Hepatocyte (in vitro differentiated cells): ENCODE results near the gene ASTN2. TPM values are rescaled to one million over a fixed set of nuclear protein-coding genes. Genes with fewer than 3 reads are reported as not detected.

Experiments used
- DNase-seq: peaks from one replicate; pipeline ENCODE4 v3.0.0-alpha.2; 2016; ENCODE audit warnings: low spot score
- H2AFZ ChIP-seq: fragments of 200-600 bp; sonication (generic); 2 replicates; pipeline ENCODE4 v1.6.0; 2016; ENCODE audit warnings: antibody characterized with exemption, mild to moderate bottlenecking
- H3K27ac ChIP-seq: fragments of 200-600 bp; sonication (generic); 2 replicates; pipeline ENCODE4 v1.5.1; 2016; ENCODE audit warnings: mild to moderate bottlenecking
- H3K27me3 ChIP-seq: fragments of 200-600 bp; sonication (generic); 2 replicates; pipeline ENCODE4 v1.6.1; 2016
- H3K36me3 ChIP-seq: fragments of 200-600 bp; sonication (generic); replicated peaks from 2 replicates; pipeline ENCODE4 v1.5.1; 2016; ENCODE audit warnings: low read depth; ENCODE audit not compliant: insufficient read depth
- H3K4me1 ChIP-seq: fragments of 200-600 bp; sonication (generic); 2 replicates; pipeline ENCODE4 v1.5.1; 2016; ENCODE audit warnings: mild to moderate bottlenecking, moderate library complexity; ENCODE audit not compliant: insufficient read depth
- H3K4me2 ChIP-seq: fragments of 200-600 bp; sonication (generic); 2 replicates; pipeline ENCODE4 v1.6.0; 2016
- H3K4me3 ChIP-seq: fragments of 200-600 bp; sonication (generic); 2 replicates; pipeline ENCODE4 v1.5.1; 2016; ENCODE audit warnings: mild to moderate bottlenecking
- H3K79me2 ChIP-seq: fragments of 200-600 bp; sonication (generic); 2 replicates; pipeline ENCODE4 v1.6.0; 2017; ENCODE audit warnings: mild to moderate bottlenecking
- H3K9me2 ChIP-seq: fragments of 200-600 bp; sonication (generic); replicated peaks from 2 replicates; pipeline ENCODE4 v1.6.0; 2017; ENCODE audit warnings: mild to moderate bottlenecking; ENCODE audit not compliant: insufficient read depth
- H3K9me3 ChIP-seq: fragments of 200-600 bp; sonication (generic); 2 replicates; pipeline ENCODE4 v1.5.1; 2016; ENCODE audit warnings: low read depth, mild to moderate bottlenecking
- H4K20me1 ChIP-seq: fragments of 200-600 bp; sonication (generic); 2 replicates; pipeline ENCODE4 v1.6.0; 2016; ENCODE audit warnings: mild to moderate bottlenecking; ENCODE audit not compliant: insufficient read depth, poor library complexity, severe bottlenecking
- CTCF ChIP-seq: fragments of 200-600 bp; sonication (generic); IDR thresholded peaks from 2 replicates; pipeline ENCODE4 v1.5.1; 2016; ENCODE audit warnings: antibody characterized with exemption, mild to moderate bottlenecking; ENCODE audit not compliant: poor library complexity
- EZH2 ChIP-seq: fragments of 200-600 bp; sonication (generic); IDR thresholded peaks from 2 replicates; pipeline ENCODE4 v1.6.1; 2016; ENCODE audit warnings: antibody characterized with exemption, mild to moderate bottlenecking, borderline replicate concordance
- EZH2phosphoT487 ChIP-seq: fragments of 200-600 bp; sonication (generic); IDR thresholded peaks from one replicate; pipeline ENCODE4 v1.6.1; 2018; ENCODE audit warnings: antibody characterized with exemption, mild to moderate bottlenecking, low read depth, moderate library complexity; ENCODE audit not compliant: unreplicated experiment, severe bottlenecking
- WGBS: methylation state at CpG from one replicate; pipeline ENCODE4 v1.1.6; 2016; ENCODE audit warnings: low lambda C conversion rate; ENCODE audit errors: missing lambda C conversion rate; 5-methylcytosine and 5-hydroxymethylcytosine counted together
- polyA plus RNA-seq: library from polyadenylated mRNA; unstranded; fragments of >200 nt; fragmentation: Nextera tagmentation; extraction: Ambion mirVana; gene quantifications from 2 replicates; pipeline ENCODE4 v1.2.1, GENCODE V29; 2016
- total RNA-seq: library from RNA; depleted of rRNA; stranded (reverse); fragments of >200 nt; gene quantifications from 2 replicates; pipeline ENCODE4 v1.2.3, GENCODE V29; 2014

The ASTN2 gene
- total and polyA plus RNA-seq, 2 experiments from 2014 or later: 6.4 to 8.4 TPM

GRCh38 chr9:116594547-116594946, 820.3 kb downstream of the ASTN2 start:
- H3K27ac ChIP-seq: no peak overlapping the region

GRCh38 chr9:116592970-116593369, 821.9 kb downstream of the ASTN2 start:
- H4K20me1 ChIP-seq: no peaks in the 10 kb centered on the region
- WGBS: 93% methylated on average over 3 of the region's 3 CpGs
- peaks cover 7% of the 10 kb centered on the region for H3K9me3 ChIP-seq
- H3K9me2 ChIP-seq: no peaks in the 10 kb centered on the region
- H3K4me3 ChIP-seq: no peak overlapping the region
- H3K4me2 ChIP-seq: no peak overlapping the region
- no peaks in the 10 kb centered on the region for H3K27me3 ChIP-seq
- no peak for TF ChIP-seq CTCF
- TF ChIP-seq EZH2: no peak
- TF ChIP-seq EZH2phosphoT487: no peak
- H3K27ac ChIP-seq: no peak overlapping the region
- no peaks in the 10 kb centered on the region for H3K36me3 ChIP-seq
- no peaks in the 10 kb centered on the region for H3K4me1 ChIP-seq
- no peak overlapping the region for H2AFZ ChIP-seq
- no peaks in the 10 kb centered on the region for H3K79me2 ChIP-seq
- DNase-seq: no peak

More at GRCh38 chr9:116594547-116594946, 820.3 kb downstream of the ASTN2 start:
- Histone ChIP-seq H3K4me1 (no peaks in the 10 kb centered on the region), H3K79me2 (no peaks in the 10 kb centered on the region), H3K9me3 (no peaks in the 10 kb centered on the region), H3K9me2 (no peaks in the 10 kb centered on the region), H3K4me3 (no peak overlapping the region), H3K27me3 (no peaks in the 10 kb centered on the region), H2AFZ (no peak overlapping the region), H3K4me2 (no peak overlapping the region), H4K20me1 (no peaks in the 10 kb centered on the region), H3K36me3 (no peaks in the 10 kb centered on the region)
- no peak for DNase-seq
- WGBS: 88% methylated on average over 2 of the region's 2 CpGs
- no peak for TF ChIP-seq EZH2

GRCh38 chr9:116589392-116590354, 825.2 kb downstream of the ASTN2 start:
- no peaks in the 10 kb centered on the region for H3K4me1 ChIP-seq
- H4K20me1 ChIP-seq: no peaks in the 10 kb centered on the region
- H3K27me3 ChIP-seq: no peaks in the 10 kb centered on the region
- H3K79me2 ChIP-seq: no peaks in the 10 kb centered on the region
- H3K36me3 ChIP-seq: no peaks in the 10 kb centered on the region
- TF ChIP-seq EZH2 (no peak), CTCF (peak; percentile 49)
- no peak overlapping the region for H2AFZ ChIP-seq
- peak; percentile 34 for DNase-seq
- H3K9me3 ChIP-seq: peaks cover 7% of the 10 kb centered on the region
- H3K4me3 ChIP-seq: no peak overlapping the region
- no peak overlapping the region for H3K27ac ChIP-seq
- 83% methylated on average over 7 of the region's 7 CpGs for WGBS
- no peak overlapping the region for H3K4me2 ChIP-seq
- no peaks in the 10 kb centered on the region for H3K9me2 ChIP-seq

GRCh38 chr9:116587919-116588318, 826.9 kb downstream of the ASTN2 start:
- no peaks in the 10 kb centered on the region for H3K79me2 ChIP-seq
- H2AFZ ChIP-seq: no peak overlapping the region
- no peaks in the 10 kb centered on the region for H4K20me1 ChIP-seq
- WGBS: 100% methylated on average over 1 of the region's 1 CpG
- H3K9me2 ChIP-seq: no peaks in the 10 kb centered on the region
- H3K9me3 ChIP-seq: peaks cover 7% of the 10 kb centered on the region
- no peak for DNase-seq
- H3K4me1 ChIP-seq: no peaks in the 10 kb centered on the region
- no peak overlapping the region for H3K4me2 ChIP-seq
- no peak overlapping the region for H3K4me3 ChIP-seq
- no peaks in the 10 kb centered on the region for H3K27me3 ChIP-seq
- TF ChIP-seq CTCF (no peak), EZH2 (no peak), EZH2phosphoT487 (no peak)
- no peak overlapping the region for H3K27ac ChIP-seq
- no peaks in the 10 kb centered on the region for H3K36me3 ChIP-seq
